Measurements from ENCODE around the gene NFIA.

The NFIA gene

DNA sequence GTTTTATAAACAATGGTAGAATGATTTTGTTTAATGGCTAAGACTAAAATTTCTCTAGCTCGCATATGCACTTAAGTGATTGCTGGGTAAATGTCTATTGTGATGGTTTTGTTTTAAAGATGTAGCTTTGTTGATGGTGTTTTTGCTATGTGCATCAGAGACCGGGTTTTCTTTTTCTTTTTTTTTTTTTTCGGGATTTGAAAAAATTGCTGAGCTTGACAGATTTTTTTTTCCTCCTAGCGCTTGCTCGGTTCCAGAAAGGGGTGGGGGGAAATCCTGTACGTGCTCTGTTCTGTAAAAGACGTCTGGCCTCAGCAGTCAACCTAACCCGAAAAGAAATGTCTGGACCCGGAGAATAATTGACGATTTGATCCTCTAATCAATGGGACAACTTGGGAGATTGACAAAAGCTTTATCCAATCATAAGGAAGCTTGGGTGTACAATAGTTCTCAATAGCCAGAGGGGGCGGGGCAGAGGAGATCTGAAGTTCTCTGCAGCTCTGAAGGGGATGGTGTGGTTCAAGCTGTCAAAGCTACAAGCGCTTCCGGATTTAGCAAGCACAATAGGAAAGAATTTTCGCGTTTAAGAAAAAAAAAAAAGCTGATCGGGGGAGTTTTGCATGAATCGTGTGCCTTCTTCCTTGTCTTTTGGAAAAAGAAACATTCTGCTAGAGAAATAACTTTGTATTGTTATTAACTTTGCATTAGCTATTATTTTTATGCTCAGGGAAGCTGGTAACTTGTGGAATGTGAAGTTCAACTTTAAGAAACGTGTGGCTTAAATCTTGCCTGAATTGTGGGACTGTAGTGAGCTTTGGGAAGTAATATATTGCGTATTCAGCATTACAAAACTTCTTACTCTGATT, 4.5 kb upstream of the NFIA start:
- TF ChIP-seq TCF12 (IDR thresholded peaks at IDR 0.05; ENCODE audit: low read depth) (no peak; the same call in 1 of the 2 replicates), CEBPB (IDR thresholded peaks at IDR 0.05) (0 out of 2 replicates have a peak, but pooled peaks have one; percentile 1), EP300 (IDR thresholded peaks at IDR 0.05; ENCODE audit: borderline replicate concordance) (no peak), FOXM1 (IDR thresholded peaks at IDR 0.05; ENCODE audit: borderline replicate concordance, low read depth) (0 out of 2 replicates have a peak, but pooled peaks have one; percentile 52), TAF1 (IDR thresholded peaks at IDR 0.05; ENCODE audit: low read depth) (peak; percentile 42; the same call in 1 of the 2 replicates), CREB1 (IDR thresholded peaks at IDR 0.05; ENCODE audit: low read depth) (peak; percentile 17; the same call in 1 of the 2 replicates), NFIC (IDR thresholded peaks at IDR 0.05) (no peak; the same call in 1 of the 2 replicates), EGR1 (IDR thresholded peaks at IDR 0.05) (no peak), RAD21 (IDR thresholded peaks at IDR 0.05; ENCODE audit: low read depth) (no peak), TEAD4 (IDR thresholded peaks at IDR 0.05) (peak; percentile 28; the same call in 1 of the 2 replicates), YY1 (IDR thresholded peaks at IDR 0.05; ENCODE audit: low read depth) (no peak), ZBTB7A (IDR thresholded peaks at IDR 0.05; ENCODE audit: low read depth) (no peak)
- TF ChIP-seq, protein P1, sequence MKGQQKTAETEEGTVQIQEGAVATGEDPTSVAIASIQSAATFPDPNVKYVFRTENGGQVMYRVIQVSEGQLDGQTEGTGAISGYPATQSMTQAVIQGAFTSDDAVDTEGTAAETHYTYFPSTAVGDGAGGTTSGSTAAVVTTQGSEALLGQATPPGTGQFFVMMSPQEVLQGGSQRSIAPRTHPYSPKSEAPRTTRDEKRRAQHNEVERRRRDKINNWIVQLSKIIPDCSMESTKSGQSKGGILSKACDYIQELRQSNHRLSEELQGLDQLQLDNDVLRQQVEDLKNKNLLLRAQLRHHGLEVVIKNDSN (IDR thresholded peaks at IDR 0.05), result no peak
- TF ChIP-seq, protein P2, sequence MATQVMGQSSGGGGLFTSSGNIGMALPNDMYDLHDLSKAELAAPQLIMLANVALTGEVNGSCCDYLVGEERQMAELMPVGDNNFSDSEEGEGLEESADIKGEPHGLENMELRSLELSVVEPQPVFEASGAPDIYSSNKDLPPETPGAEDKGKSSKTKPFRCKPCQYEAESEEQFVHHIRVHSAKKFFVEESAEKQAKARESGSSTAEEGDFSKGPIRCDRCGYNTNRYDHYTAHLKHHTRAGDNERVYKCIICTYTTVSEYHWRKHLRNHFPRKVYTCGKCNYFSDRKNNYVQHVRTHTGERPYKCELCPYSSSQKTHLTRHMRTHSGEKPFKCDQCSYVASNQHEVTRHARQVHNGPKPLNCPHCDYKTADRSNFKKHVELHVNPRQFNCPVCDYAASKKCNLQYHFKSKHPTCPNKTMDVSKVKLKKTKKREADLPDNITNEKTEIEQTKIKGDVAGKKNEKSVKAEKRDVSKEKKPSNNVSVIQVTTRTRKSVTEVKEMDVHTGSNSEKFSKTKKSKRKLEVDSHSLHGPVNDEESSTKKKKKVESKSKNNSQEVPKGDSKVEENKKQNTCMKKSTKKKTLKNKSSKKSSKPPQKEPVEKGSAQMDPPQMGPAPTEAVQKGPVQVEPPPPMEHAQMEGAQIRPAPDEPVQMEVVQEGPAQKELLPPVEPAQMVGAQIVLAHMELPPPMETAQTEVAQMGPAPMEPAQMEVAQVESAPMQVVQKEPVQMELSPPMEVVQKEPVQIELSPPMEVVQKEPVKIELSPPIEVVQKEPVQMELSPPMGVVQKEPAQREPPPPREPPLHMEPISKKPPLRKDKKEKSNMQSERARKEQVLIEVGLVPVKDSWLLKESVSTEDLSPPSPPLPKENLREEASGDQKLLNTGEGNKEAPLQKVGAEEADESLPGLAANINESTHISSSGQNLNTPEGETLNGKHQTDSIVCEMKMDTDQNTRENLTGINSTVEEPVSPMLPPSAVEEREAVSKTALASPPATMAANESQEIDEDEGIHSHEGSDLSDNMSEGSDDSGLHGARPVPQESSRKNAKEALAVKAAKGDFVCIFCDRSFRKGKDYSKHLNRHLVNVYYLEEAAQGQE (IDR thresholded peaks at IDR 0.05; ENCODE audit: low read depth), result no peak
- TF ChIP-seq, protein P3, sequence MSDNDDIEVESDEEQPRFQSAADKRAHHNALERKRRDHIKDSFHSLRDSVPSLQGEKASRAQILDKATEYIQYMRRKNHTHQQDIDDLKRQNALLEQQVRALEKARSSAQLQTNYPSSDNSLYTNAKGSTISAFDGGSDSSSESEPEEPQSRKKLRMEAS (IDR thresholded peaks at IDR 0.05), result no peak

DNA sequence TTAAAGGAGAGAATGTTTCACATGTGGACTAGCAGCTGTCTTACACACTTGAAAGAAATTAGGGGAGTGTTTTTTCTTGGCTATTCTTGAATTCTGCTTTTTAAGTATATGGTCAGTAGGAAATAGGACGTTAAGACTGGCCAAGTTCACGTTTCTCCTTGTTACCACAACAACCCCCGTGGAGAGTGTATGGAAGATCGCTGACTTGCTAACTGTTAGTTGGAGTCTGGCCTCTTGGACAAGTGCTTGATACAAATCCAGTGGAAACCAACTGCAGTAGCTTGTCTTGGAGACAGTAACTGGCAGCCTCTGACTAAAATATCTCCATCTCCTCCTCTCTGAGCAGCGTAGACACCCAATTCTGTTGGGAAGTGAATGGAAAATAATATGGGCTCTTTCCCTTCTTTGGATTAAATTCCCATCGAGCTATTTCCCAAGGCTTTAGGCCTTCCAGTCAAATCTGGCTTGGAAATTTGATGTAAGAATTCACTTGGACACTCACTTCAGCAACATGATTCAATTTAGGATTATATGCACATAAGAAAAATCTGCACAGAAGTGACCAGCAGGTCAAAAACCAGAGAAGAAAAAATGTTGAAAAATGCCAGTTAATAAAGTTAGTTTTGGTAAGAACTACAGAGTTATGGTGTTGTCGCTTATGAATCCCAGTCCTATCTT, 3.6 kb upstream of the NFIA start:
- TF ChIP-seq NFIC (IDR thresholded peaks at IDR 0.05), result no peak
- no peak for TF ChIP-seq TCF12 (IDR thresholded peaks at IDR 0.05; ENCODE audit: low read depth)
- TF ChIP-seq CEBPB (IDR thresholded peaks at IDR 0.05), result no peak
- TF ChIP-seq YY1 (IDR thresholded peaks at IDR 0.05; ENCODE audit: low read depth), result no peak
- TF ChIP-seq CREB1 (IDR thresholded peaks at IDR 0.05; ENCODE audit: low read depth), result no peak

DNA sequence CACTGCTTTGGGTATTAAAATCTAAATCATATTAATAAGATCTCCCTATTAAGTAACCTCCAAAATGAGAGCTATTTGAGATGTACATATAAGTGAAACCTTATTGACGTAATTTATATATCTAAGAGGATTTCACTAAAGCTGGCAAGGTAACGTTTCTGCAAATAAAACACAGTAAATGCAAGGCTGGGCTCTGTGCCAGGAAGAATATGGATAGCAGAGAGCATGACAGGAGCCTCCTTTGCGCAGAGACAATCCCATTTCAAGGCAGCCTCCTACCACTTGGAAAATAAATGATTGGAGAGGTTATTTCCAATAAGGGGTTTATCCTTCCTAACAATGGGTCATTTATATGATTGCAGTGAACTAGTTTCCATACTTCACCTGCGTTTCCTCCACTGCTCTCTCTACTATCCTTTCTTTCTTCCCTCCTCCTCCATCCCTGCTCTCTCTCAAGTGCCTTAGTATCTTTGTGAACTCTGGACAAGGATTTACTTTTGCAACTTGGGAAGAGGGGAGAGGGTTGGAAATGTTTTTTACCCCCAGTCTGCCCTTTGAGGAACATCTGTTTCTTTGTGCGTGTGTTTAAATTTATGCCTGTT, 3.0 kb upstream of the NFIA start:
- TF ChIP-seq EGR1 (IDR thresholded peaks at IDR 0.05) (no peak), TEAD4 (IDR thresholded peaks at IDR 0.05) (no peak), TAF1 (IDR thresholded peaks at IDR 0.05; ENCODE audit: low read depth) (no peak), NFIC (IDR thresholded peaks at IDR 0.05) (0 out of 2 replicates have a peak, but pooled peaks have one; percentile 16)
- TF ChIP-seq, protein P1 (IDR thresholded peaks at IDR 0.05), result no peak

DNA sequence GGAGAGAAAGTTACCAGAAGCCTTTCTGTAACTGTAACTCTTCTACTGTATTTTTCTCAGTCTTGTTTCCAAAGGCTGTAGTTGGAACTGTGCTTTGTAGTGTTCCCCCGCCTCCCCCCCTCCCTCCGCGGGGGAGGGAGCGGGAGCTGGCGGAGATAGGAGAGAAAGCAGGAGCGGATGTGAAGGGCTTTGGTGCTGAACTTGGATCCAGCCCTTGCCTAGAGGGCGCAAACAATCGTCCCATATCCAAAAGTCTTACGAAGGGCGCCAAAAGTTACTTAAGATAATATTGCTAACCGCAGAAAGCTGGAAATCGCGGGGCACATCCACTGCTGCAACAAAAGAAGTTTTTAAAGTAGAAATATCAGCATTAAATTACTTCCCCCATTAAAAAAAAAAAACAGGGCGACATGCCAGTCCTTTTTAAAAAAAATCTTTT, 2.4 kb upstream of the NFIA start:
- TF ChIP-seq, protein P2 (IDR thresholded peaks at IDR 0.05; ENCODE audit: low read depth), result no peak
- TF ChIP-seq EGR1 (IDR thresholded peaks at IDR 0.05) (peak; percentile 66), RAD21 (IDR thresholded peaks at IDR 0.05; ENCODE audit: low read depth) (peak; percentile 30), TAF1 (IDR thresholded peaks at IDR 0.05; ENCODE audit: low read depth) (no peak), EP300 (IDR thresholded peaks at IDR 0.05; ENCODE audit: borderline replicate concordance) (no peak), TCF12 (IDR thresholded peaks at IDR 0.05; ENCODE audit: low read depth) (0 out of 2 replicates have a peak, but pooled peaks have one; percentile 33), NFIC (IDR thresholded peaks at IDR 0.05) (peak; percentile 42; the same call in 1 of the 2 replicates), YY1 (IDR thresholded peaks at IDR 0.05; ENCODE audit: low read depth) (no peak), TEAD4 (IDR thresholded peaks at IDR 0.05) (no peak), ZBTB7A (IDR thresholded peaks at IDR 0.05; ENCODE audit: low read depth) (no peak), CEBPB (IDR thresholded peaks at IDR 0.05) (no peak), FOXM1 (IDR thresholded peaks at IDR 0.05; ENCODE audit: borderline replicate concordance, low read depth) (no peak), CREB1 (IDR thresholded peaks at IDR 0.05; ENCODE audit: low read depth) (no peak)
- TF ChIP-seq, protein P3 (IDR thresholded peaks at IDR 0.05), result 0 out of 2 replicates have a peak, but pooled peaks have one; percentile 23
- TF ChIP-seq, protein P1 (IDR thresholded peaks at IDR 0.05), result no peak

All from Ishikawa (cell line).